Measurements from ENCODE around the gene PFKFB2.

DNA sequence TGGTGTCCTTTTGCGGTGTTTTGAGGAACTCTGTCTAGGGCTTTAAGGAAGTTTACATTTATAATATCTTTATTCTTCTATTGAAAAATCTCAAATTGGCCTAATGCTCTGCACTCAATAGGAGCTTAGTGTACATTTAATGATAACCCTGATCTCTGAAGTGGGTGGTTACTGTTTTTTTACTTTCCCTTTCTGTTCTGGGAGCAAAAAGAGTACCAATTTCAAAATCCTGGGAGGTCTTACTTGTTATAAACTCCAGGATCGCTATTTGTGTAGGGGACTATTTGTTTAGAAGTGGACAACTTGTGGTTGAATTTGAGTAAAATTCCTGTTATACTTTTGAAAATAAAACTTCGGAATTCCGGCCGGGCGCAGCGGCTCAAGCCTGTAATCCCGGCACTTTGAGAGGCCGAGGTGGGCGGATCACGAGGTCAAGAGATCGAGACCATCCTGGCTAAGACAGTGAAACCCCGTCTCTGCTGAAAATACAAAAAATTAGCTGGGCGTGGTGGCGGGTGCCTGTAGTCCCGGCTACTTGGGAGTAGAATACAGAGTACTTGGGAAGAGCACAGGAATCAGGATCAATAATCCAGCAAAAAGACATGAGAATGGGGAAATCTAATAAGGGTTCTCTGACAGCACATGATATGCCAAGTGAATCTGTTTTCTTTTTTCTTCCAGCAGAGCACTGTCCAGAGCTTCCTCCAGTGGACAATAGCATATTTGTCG, 36.7 kb downstream of the PFKFB2 start:
- TF ChIP-seq POLR2AphosphoS5 (IDR thresholded peaks at IDR 0.05; ENCODE audit: low read depth, low read length) = no peak
- no peak for TF ChIP-seq POLR2A (IDR thresholded peaks at IDR 0.05; ENCODE audit: low read depth, low read length)
- TF ChIP-seq TAF1 (IDR thresholded peaks at IDR 0.05; ENCODE audit: borderline replicate concordance, low read depth, low read length) = no peak
